Measurements from ENCODE around the gene PTPN7. TPM values are rescaled to one million over a fixed set of nuclear protein-coding genes. Genes with fewer than 3 reads are reported as not detected.

The PTPN7 gene
- total and polyA plus RNA-seq, 5 donors, result 0.28 to 1.7 (median 0.50) TPM

- no peaks in the 10 kb centered on the region for H3K27me3 ChIP-seq (ENCODE audit: control insufficient read depth, insufficient read depth)
- ATAC-seq (no peak), DNase-seq (peak in 1 of 3 donors; percentile 36)
- peaks cover 9% of the 10 kb centered on the region for H3K4me1 ChIP-seq (ENCODE audit: control insufficient read depth, insufficient read depth, low read length)
- H3K27ac ChIP-seq (ENCODE audit: low read length), result no peak overlapping the region
- H3K4me3 ChIP-seq (ENCODE audit: low read length), result no peak overlapping the region
- no peaks in the 10 kb centered on the region for H3K9me3 ChIP-seq (ENCODE audit: control insufficient read depth, low read length)
- WGBS, result 91% methylated on average over 5 of the region's 5 CpGs
- intact Hi-C loops (cut with DNase I), result no loop called here
Measured at GRCh38 chr1:202133989-202134388, 26.4 kb downstream of the PTPN7 start.

- WGBS, result 79% methylated on average over 8 of the region's 8 CpGs
- H3K27ac ChIP-seq (ENCODE audit: low read length), result no peak overlapping the region
- H3K4me1 ChIP-seq (ENCODE audit: control insufficient read depth, insufficient read depth, low read length), result peaks cover 9% of the 10 kb centered on the region
- no peak overlapping the region for H3K4me3 ChIP-seq (ENCODE audit: low read length)
- DNase-seq (peak in 1 of 3 donors; percentile 55), ATAC-seq (no peak)
- H3K27me3 ChIP-seq (ENCODE audit: control insufficient read depth, insufficient read depth), result no peaks in the 10 kb centered on the region
- intact Hi-C loops (cut with DNase I), result no loop called here
- no peaks in the 10 kb centered on the region for H3K9me3 ChIP-seq (ENCODE audit: control insufficient read depth, low read length)
Measured at GRCh38 chr1:202133496-202133895, 26.9 kb downstream of the PTPN7 start.

GRCh38 chr1:202133001-202133400, 27.4 kb downstream of the PTPN7 start:
- Histone ChIP-seq H3K4me1 (ENCODE audit: control insufficient read depth, insufficient read depth, low read length) (peaks cover 9% of the 10 kb centered on the region), H3K9me3 (ENCODE audit: control insufficient read depth, low read length) (no peaks in the 10 kb centered on the region), H3K27me3 (ENCODE audit: control insufficient read depth, insufficient read depth) (no peaks in the 10 kb centered on the region), H3K27ac (ENCODE audit: low read length) (peak overlapping the region; percentile 79), H3K4me3 (ENCODE audit: low read length) (no peak overlapping the region)
- intact Hi-C loops (cut with DNase I), result no loop called here
- ATAC-seq, result peak; percentile 26 to 32
- 70% methylated on average over 14 of the region's 14 CpGs for WGBS
- DNase-seq, result peak; percentile 54 to 82 (median 75)

GRCh38 chr1:202131956-202132821, 28.2 kb downstream of the PTPN7 start:
- peak; percentile 74 to 78 for ATAC-seq
- Histone ChIP-seq H3K27ac (ENCODE audit: low read length) (peak overlapping the region; percentile 79), H3K9me3 (ENCODE audit: control insufficient read depth, low read length) (no peaks in the 10 kb centered on the region), H3K27me3 (ENCODE audit: control insufficient read depth, insufficient read depth) (no peaks in the 10 kb centered on the region), H3K4me3 (ENCODE audit: low read length) (no peak overlapping the region), H3K4me1 (ENCODE audit: control insufficient read depth, insufficient read depth, low read length) (peaks cover 9% of the 10 kb centered on the region)
- intact Hi-C loops (cut with DNase I), result no loop called here
- 46% methylated on average over 12 of the region's 12 CpGs for WGBS
- DNase-seq, result peak; percentile 72 to 91 (median 88)

DNA sequence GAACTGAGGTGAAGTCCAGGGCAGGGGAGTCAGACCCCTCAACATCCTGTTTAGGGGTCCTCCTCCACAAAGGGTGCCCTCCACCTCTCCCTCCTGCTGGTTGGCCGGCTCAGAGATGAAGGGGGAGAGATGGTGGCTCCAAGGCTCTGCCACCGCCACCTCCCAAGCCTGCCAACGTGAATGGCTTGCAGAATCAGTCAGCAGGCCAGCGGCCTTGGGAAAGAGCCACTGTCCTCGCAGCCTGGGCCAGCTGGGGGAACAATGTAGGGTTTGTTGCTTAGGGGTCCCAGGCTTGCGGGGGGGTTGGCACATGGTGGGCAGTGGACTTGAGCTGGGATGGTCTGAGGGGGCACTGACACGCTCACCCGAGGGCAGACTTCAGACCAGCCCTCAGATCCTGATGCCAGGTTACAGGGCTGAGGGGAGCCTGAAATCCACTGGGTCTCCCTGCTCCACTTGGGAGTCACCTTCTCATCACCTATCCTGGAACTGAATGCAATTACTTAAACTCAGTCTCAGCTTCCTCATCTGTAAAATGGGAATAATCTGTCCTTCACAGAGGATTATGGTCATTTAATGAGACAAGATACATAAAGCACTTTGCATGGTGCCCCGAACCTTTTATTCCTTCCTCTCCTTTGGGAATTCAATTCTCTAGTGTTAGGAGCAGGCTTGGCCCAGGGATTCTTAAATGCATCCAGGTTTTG, 29.4 kb downstream of the PTPN7 start:
- intact Hi-C loops (cut with DNase I), result no loop called here
- Histone ChIP-seq H3K27ac (ENCODE audit: low read length) (no peak overlapping the region), H3K4me3 (ENCODE audit: low read length) (no peak overlapping the region), H3K27me3 (ENCODE audit: control insufficient read depth, insufficient read depth) (no peaks in the 10 kb centered on the region), H3K4me1 (ENCODE audit: control insufficient read depth, insufficient read depth, low read length) (peaks cover 9% of the 10 kb centered on the region), H3K9me3 (ENCODE audit: control insufficient read depth, low read length) (no peaks in the 10 kb centered on the region)
- WGBS, result 65% methylated on average over 9 of the region's 9 CpGs
- no peak for ATAC-seq
- DNase-seq, result peak in 1 of 3 donors; percentile 69

GRCh38 chr1:202130297-202130721, 30.1 kb downstream of the PTPN7 start:
- peak in 1 of 2 donors; percentile 4 for ATAC-seq
- Histone ChIP-seq H3K27ac (ENCODE audit: low read length) (no peak overlapping the region), H3K27me3 (ENCODE audit: control insufficient read depth, insufficient read depth) (no peaks in the 10 kb centered on the region), H3K4me3 (ENCODE audit: low read length) (no peak overlapping the region), H3K9me3 (ENCODE audit: control insufficient read depth, low read length) (no peaks in the 10 kb centered on the region), H3K4me1 (ENCODE audit: control insufficient read depth, insufficient read depth, low read length) (peaks cover 9% of the 10 kb centered on the region)
- intact Hi-C loops (cut with DNase I), result no loop called here
- WGBS, result 45% methylated on average over 11 of the region's 11 CpGs
- peak in 2 of 3 donors; percentile 73 to 75 for DNase-seq

GRCh38 chr1:202129453-202130296, 30.7 kb downstream of the PTPN7 start:
- no peaks in the 10 kb centered on the region for H3K27me3 ChIP-seq (ENCODE audit: control insufficient read depth, insufficient read depth)
- intact Hi-C loops (cut with DNase I), result no loop called here
- WGBS, result 72% methylated on average over 8 of the region's 8 CpGs
- no peak overlapping the region for H3K27ac ChIP-seq (ENCODE audit: low read length)
- ATAC-seq (no peak), DNase-seq (peak in 1 of 3 donors; percentile 61)
- H3K4me1 ChIP-seq (ENCODE audit: control insufficient read depth, insufficient read depth, low read length), result peaks cover 9% of the 10 kb centered on the region
- H3K9me3 ChIP-seq (ENCODE audit: control insufficient read depth, low read length), result no peaks in the 10 kb centered on the region
- H3K4me3 ChIP-seq (ENCODE audit: low read length), result no peak overlapping the region

DNA sequence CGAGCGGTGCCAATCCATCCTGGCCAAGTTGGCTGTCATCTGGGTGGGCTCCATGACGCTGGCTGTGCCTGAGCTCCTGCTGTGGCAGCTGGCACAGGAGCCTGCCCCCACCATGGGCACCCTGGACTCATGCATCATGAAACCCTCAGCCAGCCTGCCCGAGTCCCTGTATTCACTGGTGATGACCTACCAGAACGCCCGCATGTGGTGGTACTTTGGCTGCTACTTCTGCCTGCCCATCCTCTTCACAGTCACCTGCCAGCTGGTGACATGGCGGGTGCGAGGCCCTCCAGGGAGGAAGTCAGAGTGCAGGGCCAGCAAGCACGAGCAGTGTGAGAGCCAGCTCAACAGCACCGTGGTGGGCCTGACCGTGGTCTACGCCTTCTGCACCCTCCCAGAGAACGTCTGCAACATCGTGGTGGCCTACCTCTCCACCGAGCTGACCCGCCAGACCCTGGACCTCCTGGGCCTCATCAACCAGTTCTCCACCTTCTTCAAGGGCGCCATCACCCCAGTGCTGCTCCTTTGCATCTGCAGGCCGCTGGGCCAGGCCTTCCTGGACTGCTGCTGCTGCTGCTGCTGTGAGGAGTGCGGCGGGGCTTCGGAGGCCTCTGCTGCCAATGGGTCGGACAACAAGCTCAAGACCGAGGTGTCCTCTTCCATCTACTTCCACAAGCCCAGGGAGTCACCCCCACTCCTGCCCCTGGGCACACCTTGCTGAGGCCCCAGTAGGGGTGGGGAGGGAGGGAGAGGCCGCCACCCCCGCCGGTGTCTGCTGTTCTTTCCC, 32.4 kb downstream of the PTPN7 start:
- intact Hi-C loops (cut with DNase I), result no loop called here
- ATAC-seq (no peak), DNase-seq (no peak)
- H3K4me3 ChIP-seq (ENCODE audit: low read length), result no peak overlapping the region
- no peaks in the 10 kb centered on the region for H3K27me3 ChIP-seq (ENCODE audit: control insufficient read depth, insufficient read depth)
- peaks cover 8% of the 10 kb centered on the region for H3K4me1 ChIP-seq (ENCODE audit: control insufficient read depth, insufficient read depth, low read length)
- H3K9me3 ChIP-seq (ENCODE audit: control insufficient read depth, low read length), result no peaks in the 10 kb centered on the region
- 89% methylated on average over 25 of the region's 26 CpGs for WGBS
- no peak overlapping the region for H3K27ac ChIP-seq (ENCODE audit: low read length)

DNA sequence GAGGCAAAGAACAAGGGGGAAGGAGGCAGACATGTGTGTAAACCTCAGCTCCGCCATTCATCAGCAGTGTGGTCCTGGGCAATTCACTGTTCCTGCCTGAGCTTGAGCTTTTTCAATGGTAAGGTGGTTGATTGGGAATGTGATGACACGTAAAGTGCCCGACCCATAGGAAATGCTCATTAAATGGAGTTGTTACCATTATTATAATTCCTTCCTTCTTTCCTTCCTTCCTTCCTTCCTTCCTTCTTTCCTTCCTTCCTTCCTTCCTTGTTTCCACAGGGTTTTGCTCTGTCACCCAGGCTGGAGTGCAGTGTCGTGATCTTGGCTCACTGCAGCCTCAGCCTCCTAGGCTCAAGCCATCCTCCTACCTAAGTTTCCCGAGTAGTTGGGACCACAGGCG, 33.3 kb downstream of the PTPN7 start:
- intact Hi-C loops (cut with DNase I), result no loop called here
- H3K27ac ChIP-seq (ENCODE audit: low read length), result no peak overlapping the region
- 85% methylated on average over 6 of the region's 6 CpGs for WGBS
- no peaks in the 10 kb centered on the region for H3K27me3 ChIP-seq (ENCODE audit: control insufficient read depth, insufficient read depth)
- H3K4me1 ChIP-seq (ENCODE audit: control insufficient read depth, insufficient read depth, low read length), result peaks cover 2% of the 10 kb centered on the region
- ATAC-seq, result no peak
- no peaks in the 10 kb centered on the region for H3K9me3 ChIP-seq (ENCODE audit: control insufficient read depth, low read length)
- DNase-seq, result no peak
- no peak overlapping the region for H3K4me3 ChIP-seq (ENCODE audit: low read length)

- Histone ChIP-seq H3K4me1 (ENCODE audit: control insufficient read depth, insufficient read depth, low read length) (no peaks in the 10 kb centered on the region), H3K9me3 (ENCODE audit: control insufficient read depth, low read length) (no peaks in the 10 kb centered on the region), H3K4me3 (ENCODE audit: low read length) (no peak overlapping the region), H3K27ac (ENCODE audit: low read length) (no peak overlapping the region), H3K27me3 (ENCODE audit: control insufficient read depth, insufficient read depth) (no peaks in the 10 kb centered on the region)
- DNase-seq (no peak), ATAC-seq (no peak)
- 42% methylated on average over 9 of the region's 9 CpGs for WGBS
- intact Hi-C loops (cut with DNase I), result no loop called here
Measured at GRCh38 chr1:202126426-202126825, 34.0 kb downstream of the PTPN7 start.
